Endodermal cell (in vitro differentiated cells): ENCODE measurements around the gene FCN2. TPM values are rescaled to one million over a fixed set of nuclear protein-coding genes. Genes with fewer than 3 reads are reported as not detected.

Experiments
- DNase-seq: peaks from one replicate; pipeline ENCODE4 v3.0.0-alpha.2; 2017
- H3K27ac ChIP-seq: 2 replicates; pipeline ENCODE4 v1.5.1; 2013; ENCODE audit warnings: mild to moderate bottlenecking, low read depth, low read length, moderate library complexity
- H3K27me3 ChIP-seq: 2 replicates; pipeline ENCODE4 v1.6.1; 2013; ENCODE audit warnings: mild to moderate bottlenecking, low read length, moderate library complexity; ENCODE audit not compliant: insufficient read depth, control insufficient read depth, poor library complexity, severe bottlenecking
- H3K36me3 ChIP-seq: 2 replicates; pipeline ENCODE4 v1.7.0; 2013; ENCODE audit warnings: mild to moderate bottlenecking, low read length, moderate library complexity; ENCODE audit not compliant: control insufficient read depth, insufficient read depth
- H3K4me1 ChIP-seq: one replicate; pipeline ENCODE4 v1.7.0; 2013; ENCODE audit warnings: low read length; ENCODE audit not compliant: control insufficient read depth, insufficient read depth
- H3K4me3 ChIP-seq: 2 replicates; pipeline ENCODE4 v1.5.1; 2013; ENCODE audit warnings: mild to moderate bottlenecking, low read length, moderate library complexity
- H3K9ac ChIP-seq: 2 replicates; pipeline ENCODE4 v1.6.1; 2013; ENCODE audit warnings: mild to moderate bottlenecking, low read length, moderate library complexity; ENCODE audit not compliant: poor library complexity, severe bottlenecking; ENCODE audit errors: extremely low read depth
- H3K9me3 ChIP-seq: 2 replicates; pipeline ENCODE4 v1.6.1; 2013; ENCODE audit warnings: mild to moderate bottlenecking, low read length, moderate library complexity; ENCODE audit not compliant: control insufficient read depth
- H3K27ac Mint-ChIP-seq: 2 replicates; pipeline ENCODE4 v1.8.0; 2020; ENCODE audit warnings: mixed read lengths
- H3K27me3 Mint-ChIP-seq: 2 replicates; pipeline ENCODE4 v1.8.0; 2021; ENCODE audit warnings: mild to moderate bottlenecking, mixed read lengths; ENCODE audit not compliant: insufficient read depth
- H3K36me3 Mint-ChIP-seq: 2 replicates; pipeline ENCODE4 v1.8.0; 2020; ENCODE audit warnings: low read depth, mixed read lengths
- H3K4me1 Mint-ChIP-seq: 2 replicates; pipeline ENCODE4 v1.8.0; 2020; ENCODE audit warnings: mixed read lengths
- H3K4me3 Mint-ChIP-seq: 2 replicates; pipeline ENCODE4 v1.8.0; 2020; ENCODE audit warnings: mild to moderate bottlenecking, moderate library complexity, mixed read lengths
- H3K9me3 Mint-ChIP-seq: 2 replicates; pipeline ENCODE4 v1.8.0; 2020; ENCODE audit warnings: mild to moderate bottlenecking, mixed read lengths
- WGBS, 2 experiments: methylation state at CpG; one replicate each; pipeline versions ENCODE4 v1.1.5 to v1.1.7; 2013; ENCODE audit warnings: missing lambda C conversion rate in 2 of 2, mixed read lengths in 1 of 2; ENCODE audit not compliant: insufficient coverage in 1 of 2, insufficient read length in 1 of 2; 5-methylcytosine and 5-hydroxymethylcytosine counted together
- total RNA-seq, 2 donors: library from RNA; stranded (reverse); fragmentation: NEBNext Ultra II Directional in 1 of 2; extraction: Animal tissue kit (Norgen Biotek cat#: 25700) in 1 of 2; gene quantifications; 2 replicates in 1 of 2; 3 replicates in 1 of 2; pipeline ENCODE4 v1.2.1, GENCODE V29; 2021
- TF ChIP-seq, protein P1 (sequence below): fragments of 200-600 bp; sonication (generic); conservative IDR thresholded peaks from 2 replicates; pipeline ENCODE4 v1.5.0; 2021; ENCODE audit warnings: antibody characterized with exemption, mild to moderate bottlenecking

FCN2 gene
- total RNA-seq, 2 donors from 2014 or later, result not detected

DNA sequence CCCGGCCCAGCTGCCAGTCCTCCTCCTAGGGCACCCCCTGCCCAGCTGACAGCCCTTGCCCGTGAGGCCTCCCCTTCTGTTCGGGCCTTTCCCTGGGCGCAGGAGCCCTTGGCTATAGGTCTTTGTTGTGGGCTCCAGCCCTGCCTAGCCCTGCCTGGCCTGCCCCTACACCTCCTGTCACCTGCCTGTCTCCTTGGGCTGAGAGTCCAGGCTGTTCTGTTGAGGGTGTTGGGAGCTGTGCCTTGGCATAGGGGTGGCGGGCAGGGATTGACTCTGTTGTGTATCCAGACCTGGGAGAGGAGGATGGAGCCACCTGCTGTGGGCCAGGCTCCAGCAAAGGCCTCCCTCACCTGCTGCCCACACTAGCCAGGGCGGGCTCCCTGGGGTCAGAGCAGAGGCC is 11.6 kb downstream of the FCN2 start:
- Mint-ChIP-seq H3K9me3 (peaks cover 23% of the 10 kb centered on the region), H3K4me3 (no peak overlapping the region), H3K4me1 (no peaks in the 10 kb centered on the region), H3K27me3 (peaks cover 3% of the 10 kb centered on the region), H3K27ac (no peak overlapping the region), H3K36me3 (no peaks in the 10 kb centered on the region)
- Histone ChIP-seq H3K27ac (no peak overlapping the region), H3K9ac (no peak overlapping the region), H3K36me3 (no peaks in the 10 kb centered on the region), H3K9me3 (peaks cover 9% of the 10 kb centered on the region), H3K4me1 (no peaks in the 10 kb centered on the region), H3K27me3 (no peaks in the 10 kb centered on the region), H3K4me3 (no peak overlapping the region)
- no peak for DNase-seq
- WGBS, 2 experiments, result 96 to 100% methylated on average over 1 to 6 of the region's 6 CpGs
- TF ChIP-seq, protein P1, sequence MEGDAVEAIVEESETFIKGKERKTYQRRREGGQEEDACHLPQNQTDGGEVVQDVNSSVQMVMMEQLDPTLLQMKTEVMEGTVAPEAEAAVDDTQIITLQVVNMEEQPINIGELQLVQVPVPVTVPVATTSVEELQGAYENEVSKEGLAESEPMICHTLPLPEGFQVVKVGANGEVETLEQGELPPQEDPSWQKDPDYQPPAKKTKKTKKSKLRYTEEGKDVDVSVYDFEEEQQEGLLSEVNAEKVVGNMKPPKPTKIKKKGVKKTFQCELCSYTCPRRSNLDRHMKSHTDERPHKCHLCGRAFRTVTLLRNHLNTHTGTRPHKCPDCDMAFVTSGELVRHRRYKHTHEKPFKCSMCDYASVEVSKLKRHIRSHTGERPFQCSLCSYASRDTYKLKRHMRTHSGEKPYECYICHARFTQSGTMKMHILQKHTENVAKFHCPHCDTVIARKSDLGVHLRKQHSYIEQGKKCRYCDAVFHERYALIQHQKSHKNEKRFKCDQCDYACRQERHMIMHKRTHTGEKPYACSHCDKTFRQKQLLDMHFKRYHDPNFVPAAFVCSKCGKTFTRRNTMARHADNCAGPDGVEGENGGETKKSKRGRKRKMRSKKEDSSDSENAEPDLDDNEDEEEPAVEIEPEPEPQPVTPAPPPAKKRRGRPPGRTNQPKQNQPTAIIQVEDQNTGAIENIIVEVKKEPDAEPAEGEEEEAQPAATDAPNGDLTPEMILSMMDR, result no peak

DNA sequence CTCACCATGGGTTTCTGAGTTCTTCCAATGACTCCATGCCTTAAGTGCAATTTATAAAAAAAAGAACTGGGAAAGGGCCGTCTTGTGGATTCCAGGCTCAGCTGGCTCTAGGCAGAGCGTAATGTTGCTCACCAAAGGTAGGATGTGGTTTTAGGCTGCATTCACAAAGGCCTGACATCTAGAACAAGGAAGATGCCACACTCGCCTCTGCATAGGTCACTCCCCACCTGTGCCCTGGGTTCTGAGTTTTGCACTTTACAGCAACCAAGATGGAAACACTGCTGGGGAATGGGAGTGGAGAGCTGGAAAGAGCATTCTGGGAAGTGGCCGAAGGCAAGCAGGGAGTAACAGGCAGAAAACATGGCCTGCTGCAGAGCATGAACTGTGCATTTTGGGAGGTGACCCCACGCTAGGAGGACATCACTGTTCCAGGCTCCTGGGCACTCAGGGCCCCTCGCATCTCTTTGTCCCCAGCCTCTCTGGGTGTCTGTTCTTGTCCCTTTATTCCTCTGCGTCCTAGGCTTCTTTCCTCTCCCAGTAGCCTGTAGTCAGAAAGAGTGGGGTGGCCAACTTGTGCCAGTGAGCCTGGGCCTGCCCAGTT is 12.3 kb downstream of the FCN2 start:
- H3K36me3 Mint-ChIP-seq, result no peaks in the 10 kb centered on the region
- Histone ChIP-seq H3K9ac (no peak overlapping the region), H3K4me3 (no peak overlapping the region), H3K27me3 (no peaks in the 10 kb centered on the region), H3K9me3 (peaks cover 9% of the 10 kb centered on the region), H3K4me1 (no peaks in the 10 kb centered on the region), H3K27ac (no peak overlapping the region), H3K36me3 (no peaks in the 10 kb centered on the region)
- no peak overlapping the region for H3K27ac Mint-ChIP-seq
- DNase-seq, result peak; percentile 10
- H3K4me1 Mint-ChIP-seq, result no peaks in the 10 kb centered on the region
- H3K9me3 Mint-ChIP-seq, result peaks cover 23% of the 10 kb centered on the region
- peaks cover 3% of the 10 kb centered on the region for H3K27me3 Mint-ChIP-seq
- TF ChIP-seq, protein P1, result no peak
- H3K4me3 Mint-ChIP-seq, result no peak overlapping the region
- 89 to 90% methylated on average over 6 to 7 of the region's 7 CpGs for WGBS, 2 experiments

DNA sequence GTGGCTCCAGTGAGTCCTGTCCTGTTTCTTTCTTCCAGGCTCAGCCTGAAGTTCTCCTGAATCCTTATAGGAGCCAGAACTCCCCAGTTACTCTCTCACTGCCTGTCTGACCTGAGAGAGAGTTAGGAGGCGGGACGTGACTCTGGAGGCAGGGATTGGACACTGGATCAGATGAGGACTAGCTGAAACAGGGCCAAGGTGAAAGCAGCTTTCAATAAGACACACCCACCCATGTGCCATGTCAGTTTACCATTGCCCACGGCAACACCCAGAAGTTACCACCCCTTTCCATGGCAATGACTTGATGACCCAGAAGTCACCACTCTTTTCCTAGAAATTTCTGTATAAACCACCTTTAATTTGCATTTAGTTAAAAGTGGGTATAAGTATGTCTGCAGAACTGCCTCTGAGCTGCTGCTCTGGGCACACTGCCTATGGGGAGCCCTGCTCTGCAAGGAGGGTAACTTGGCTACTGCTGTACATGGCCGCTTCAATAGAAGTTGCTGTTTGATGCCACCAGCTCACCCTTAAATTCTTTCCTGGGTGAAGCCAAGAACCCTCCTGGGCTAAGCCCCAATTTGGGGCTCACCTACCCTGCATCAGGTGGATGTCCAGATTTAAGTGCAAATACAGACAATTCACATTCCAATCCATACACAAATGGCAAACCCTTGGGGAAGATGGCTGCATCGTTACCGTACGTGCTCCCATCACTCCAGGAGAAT is 13.7 kb downstream of the FCN2 start:
- WGBS, 2 experiments, result 87 to 94% methylated on average over 3 to 7 of the region's 7 CpGs
- Histone ChIP-seq H3K9ac (no peak overlapping the region), H3K9me3 (peaks cover 9% of the 10 kb centered on the region), H3K27ac (no peak overlapping the region), H3K27me3 (no peaks in the 10 kb centered on the region), H3K36me3 (no peaks in the 10 kb centered on the region), H3K4me1 (no peaks in the 10 kb centered on the region), H3K4me3 (no peak overlapping the region)
- no peaks in the 10 kb centered on the region for H3K36me3 Mint-ChIP-seq
- H3K9me3 Mint-ChIP-seq, result peaks cover 25% of the 10 kb centered on the region
- no peak overlapping the region for H3K4me3 Mint-ChIP-seq
- H3K27ac Mint-ChIP-seq, result no peak overlapping the region
- TF ChIP-seq, protein P1, result no peak
- peak; percentile 20 for DNase-seq
- H3K4me1 Mint-ChIP-seq, result no peaks in the 10 kb centered on the region
- peaks cover 3% of the 10 kb centered on the region for H3K27me3 Mint-ChIP-seq
